ENCODE measurements around the gene EHMT1.
"Not testable (repeated sequence)": the region's sequence is repeated elsewhere in the genome, so short reads cannot be mapped to it uniquely, and the experiment has no call there.

Gene EHMT1

GRCh38 chr9:137800196-137801022, 181.6 kb downstream of the EHMT1 start:
- TF ChIP-seq CTCF (conservative IDR thresholded peaks at IDR 0.05) (no peak), ZFX (IDR thresholded peaks at IDR 0.05) (no peak)
- H3K27ac ChIP-seq, result no peak overlapping the region

GRCh38 chr9:137801023-137801319, 182.2 kb downstream of the EHMT1 start:
- no peak overlapping the region for H3K27ac ChIP-seq
- TF ChIP-seq ZFX (IDR thresholded peaks at IDR 0.05) (no peak), CTCF (conservative IDR thresholded peaks at IDR 0.05) (no peak)

- no peak overlapping the region for H3K27ac ChIP-seq
- TF ChIP-seq CTCF (conservative IDR thresholded peaks at IDR 0.05) (no peak), ZFX (IDR thresholded peaks at IDR 0.05) (no peak)
Measured at GRCh38 chr9:137802021-137802420, 183.2 kb downstream of the EHMT1 start.

- H3K27ac ChIP-seq, result no peak overlapping the region
- no peak for TF ChIP-seq ZFX (IDR thresholded peaks at IDR 0.05)
Measured at GRCh38 chr9:137802521-137803243, 183.9 kb downstream of the EHMT1 start.

- TF ChIP-seq CTCF (conservative IDR thresholded peaks at IDR 0.05) (no peak), ZFX (IDR thresholded peaks at IDR 0.05) (no peak)
- no peak overlapping the region for H3K27ac ChIP-seq
Measured at GRCh38 chr9:137804908-137805630, 186.3 kb downstream of the EHMT1 start.

GRCh38 chr9:137807721-137808703, 189.2 kb downstream of the EHMT1 start:
- no peak for TF ChIP-seq CTCF (conservative IDR thresholded peaks at IDR 0.05)
- TF ChIP-seq ZFX (IDR thresholded peaks at IDR 0.05), result no peak
- H3K27ac ChIP-seq, result no peak overlapping the region

- H3K27ac ChIP-seq, result no peak overlapping the region
- TF ChIP-seq ZFX (IDR thresholded peaks at IDR 0.05), result no peak
- no peak for TF ChIP-seq CTCF (conservative IDR thresholded peaks at IDR 0.05)
Measured at GRCh38 chr9:137809040-137809576, 190.3 kb downstream of the EHMT1 start.

- not testable (repeated sequence) for H3K27ac ChIP-seq
Measured at GRCh38 chr9:137809726-137810450, 191.1 kb downstream of the EHMT1 start.

All from C4-2B (cell line).